CD4-positive, alpha-beta memory T cell (primary cell): ENCODE results near the gene GPER1. TPM values are rescaled to one million over a fixed set of nuclear protein-coding genes. Genes with fewer than 3 reads are reported as not detected.

ENCODE experiments used
- CTCF ChIA-PET: fragments of 350-600 bp; sonication (Branson Sonifier 250); formaldehyde crosslinking; loops from one replicate; lab custom pipeline; 2021; ENCODE audit warnings: inconsistent platforms; ENCODE audit not compliant: partially characterized antibody; lab: Charles Lee
- POLR2A ChIA-PET: fragments of 350-600 bp; sonication (Branson Sonifier 250); formaldehyde crosslinking; loops from one replicate; lab custom pipeline; 2021; ENCODE audit not compliant: partially characterized antibody; lab: Charles Lee
- DNase-seq, 5 donors: peaks; one replicate each; pipeline versions ENCODE4 v3.0.0 to v3.0.0-alpha.2; 2020 to 2022; ENCODE audit warnings: mixed read lengths in 1 of 5
- H3K27ac ChIP-seq: one replicate; pipeline ENCODE4 v1.7.0; 2013; ENCODE audit warnings: low read depth, low read length
- H3K27me3 ChIP-seq: 2 replicates; pipeline ENCODE4 v1.7.0; 2013; ENCODE audit warnings: mild to moderate bottlenecking, low read length, moderate library complexity; ENCODE audit not compliant: insufficient read depth
- H3K36me3 ChIP-seq: 2 replicates; pipeline ENCODE4 v1.7.0; 2013; ENCODE audit warnings: mild to moderate bottlenecking, low read length, moderate library complexity; ENCODE audit not compliant: insufficient read depth
- H3K4me1 ChIP-seq: 2 replicates; pipeline ENCODE4 v1.7.0; 2013; ENCODE audit warnings: mild to moderate bottlenecking, low read length, moderate library complexity; ENCODE audit not compliant: insufficient read depth
- H3K4me3 ChIP-seq, 2 donors: one replicate each; pipeline ENCODE4 v1.7.0; 2013; ENCODE audit warnings: low read length in 2 of 2, mild to moderate bottlenecking in 1 of 2
- H3K9me3 ChIP-seq, 2 donors: one replicate each; pipeline ENCODE4 v1.7.0; 2013; ENCODE audit warnings: low read length in 2 of 2, control low read depth in 1 of 2; ENCODE audit not compliant: control insufficient read depth in 1 of 2
- H3K27ac Mint-ChIP-seq, 7 donors: one replicate each; pipeline ENCODE4 v1.8.0; 2020 to 2021; ENCODE audit warnings: mixed read lengths in 7 of 7, mild to moderate bottlenecking in 6 of 7, inconsistent platforms in 3 of 7, moderate library complexity in 3 of 7
- H3K27me3 Mint-ChIP-seq, 2 donors: one replicate each; pipeline ENCODE4 v1.8.0; 2020 to 2021; ENCODE audit warnings: mixed read lengths in 2 of 2
- H3K36me3 Mint-ChIP-seq, 2 donors: one replicate each; pipeline ENCODE4 v1.8.0; 2020 to 2021; ENCODE audit warnings: mixed read lengths in 2 of 2, inconsistent platforms in 1 of 2, mild to moderate bottlenecking in 1 of 2
- H3K4me1 Mint-ChIP-seq, 4 donors: one replicate each; pipeline ENCODE4 v1.8.0; 2020 to 2021; ENCODE audit warnings: mixed read lengths in 4 of 4, mild to moderate bottlenecking in 1 of 4
- H3K4me3 Mint-ChIP-seq, 8 donors: one replicate each; pipeline ENCODE4 v1.8.0; 2020 to 2021; ENCODE audit warnings: mixed read lengths in 8 of 8, mild to moderate bottlenecking in 7 of 8, moderate library complexity in 6 of 8, inconsistent platforms in 3 of 8
- H3K9me3 Mint-ChIP-seq, 8 donors: one replicate each; pipeline ENCODE4 v1.8.0; 2020 to 2021; ENCODE audit warnings: mixed read lengths in 8 of 8, mild to moderate bottlenecking in 5 of 8, inconsistent platforms in 3 of 8, moderate library complexity in 1 of 8
- intact Hi-C: fragments of 100-400 bp; cut with micrococcal nuclease; formaldehyde crosslinking; loops from one replicate; pipeline ENCODE4 v1.15.1; 2023
- polyA plus RNA-seq, 2 donors: library from polyadenylated mRNA; unstranded; fragments of 300-500 nt; fragmentation: Illumina TruSeq; gene quantifications; one replicate each; pipeline ENCODE4 v1.2.3, GENCODE V29; 2021
- total RNA-seq, 2 experiments: library from RNA; stranded (reverse); gene quantifications; one replicate each; pipeline ENCODE4 v1.2.3, GENCODE V29; 2021

Gene GPER1
- total and polyA plus RNA-seq, 4 experiments from 2014 or later, result not detected

DNA sequence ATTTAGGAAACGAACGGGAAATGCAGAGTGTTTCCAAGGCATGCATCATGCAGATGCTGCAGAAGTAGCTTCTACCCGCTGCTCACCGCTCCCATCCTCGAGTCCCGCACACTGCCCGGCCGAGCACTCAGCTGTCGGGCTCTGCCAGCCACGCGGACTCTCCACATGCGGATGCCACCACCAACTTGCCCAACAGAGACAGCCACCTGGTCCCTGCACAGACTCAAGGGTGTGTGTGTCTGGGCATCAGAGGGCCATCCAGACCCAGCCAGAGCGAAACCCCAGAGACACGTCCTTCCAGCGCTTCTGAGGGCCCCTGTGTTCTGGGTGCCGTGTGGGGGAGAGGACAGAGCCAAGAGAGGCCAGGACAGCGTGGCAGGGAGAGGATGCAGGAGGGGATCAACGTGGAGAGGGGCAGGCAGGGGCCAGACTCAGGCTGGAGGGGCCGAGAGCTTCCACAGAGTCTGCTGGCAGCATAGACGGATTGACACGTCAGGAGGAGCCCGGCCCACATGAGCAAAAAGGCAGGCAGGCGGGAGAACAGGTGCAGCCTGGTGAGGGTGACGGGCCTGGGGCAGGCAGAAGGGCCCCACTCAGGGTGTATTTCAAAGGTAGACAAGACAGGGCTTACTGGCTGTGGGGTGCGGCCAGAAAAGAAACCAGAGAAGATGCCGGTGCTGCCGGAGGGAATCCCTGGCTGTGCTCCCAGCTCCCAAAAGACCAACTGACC, 18.3 kb downstream of the GPER1 start:
- Mint-ChIP-seq H3K9me3 (no peaks in the 10 kb centered on the region), H3K27me3 (no peaks in the 10 kb centered on the region), H3K36me3 (no peaks in the 10 kb centered on the region), H3K27ac (no peak overlapping the region), H3K4me3 (no peak overlapping the region), H3K4me1 (peaks cover 7 to 20% (median 11%) of the 10 kb centered on the region in 4 donors)
- H3K36me3 ChIP-seq, result no peaks in the 10 kb centered on the region
- H3K27me3 ChIP-seq, result no peaks in the 10 kb centered on the region
- DNase-seq, result no peak
- H3K27ac ChIP-seq, result no peak overlapping the region
- peaks cover 13% of the 10 kb centered on the region for H3K4me1 ChIP-seq
- H3K9me3 ChIP-seq, result no peaks in the 10 kb centered on the region
- no peak overlapping the region for H3K4me3 ChIP-seq
- ChIA-PET POLR2A (no interaction called here), CTCF (no interaction called here)
- intact Hi-C loops, result no loop called here

DNA sequence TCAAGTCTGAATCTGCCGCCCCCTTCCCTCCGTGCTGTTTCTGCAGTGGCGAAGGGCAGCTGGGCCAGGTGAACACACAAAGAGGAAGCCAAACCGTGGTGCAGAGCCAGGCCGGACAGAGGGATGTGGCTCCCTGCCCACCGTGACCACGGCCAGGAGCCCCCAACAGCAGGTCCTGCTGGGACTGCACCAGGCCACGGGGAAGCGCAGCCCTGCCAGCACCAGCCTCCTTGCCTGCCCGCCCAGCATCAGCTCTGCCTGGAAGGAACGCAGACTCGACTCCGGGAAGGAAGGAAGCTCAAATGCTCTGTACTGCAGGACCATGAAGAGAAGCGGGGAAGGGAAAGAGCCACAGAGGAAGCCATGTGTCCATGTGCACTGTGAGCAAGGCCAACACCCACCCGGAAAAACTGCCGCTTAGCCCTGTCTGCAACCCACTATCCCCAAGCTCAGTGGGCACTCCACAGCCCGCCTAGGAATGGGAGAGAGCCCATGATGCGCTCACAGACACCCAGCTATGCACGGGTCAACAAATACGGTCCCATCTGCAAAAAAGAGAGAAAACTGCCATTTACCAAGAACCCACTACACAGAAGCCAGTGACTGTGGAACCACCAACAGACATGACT, 19.0 kb downstream of the GPER1 start:
- POLR2A ChIA-PET, result no interaction called here
- Histone ChIP-seq H3K9me3 (no peaks in the 10 kb centered on the region), H3K27me3 (no peaks in the 10 kb centered on the region), H3K4me3 (no peak overlapping the region), H3K36me3 (no peaks in the 10 kb centered on the region), H3K27ac (no peak overlapping the region), H3K4me1 (peaks cover 13% of the 10 kb centered on the region)
- no peak for DNase-seq
- H3K36me3 Mint-ChIP-seq, result no peaks in the 10 kb centered on the region
- H3K9me3 Mint-ChIP-seq, result no peaks in the 10 kb centered on the region
- H3K27me3 Mint-ChIP-seq, result no peaks in the 10 kb centered on the region
- intact Hi-C loops, result no loop called here
- no peak overlapping the region for H3K4me3 Mint-ChIP-seq
- peak overlapping the region in 1 of 7 donors; percentile 22 for H3K27ac Mint-ChIP-seq
- CTCF ChIA-PET, result no interaction called here
- H3K4me1 Mint-ChIP-seq, result peaks cover 7 to 20% (median 11%) of the 10 kb centered on the region in 4 donors

DNA sequence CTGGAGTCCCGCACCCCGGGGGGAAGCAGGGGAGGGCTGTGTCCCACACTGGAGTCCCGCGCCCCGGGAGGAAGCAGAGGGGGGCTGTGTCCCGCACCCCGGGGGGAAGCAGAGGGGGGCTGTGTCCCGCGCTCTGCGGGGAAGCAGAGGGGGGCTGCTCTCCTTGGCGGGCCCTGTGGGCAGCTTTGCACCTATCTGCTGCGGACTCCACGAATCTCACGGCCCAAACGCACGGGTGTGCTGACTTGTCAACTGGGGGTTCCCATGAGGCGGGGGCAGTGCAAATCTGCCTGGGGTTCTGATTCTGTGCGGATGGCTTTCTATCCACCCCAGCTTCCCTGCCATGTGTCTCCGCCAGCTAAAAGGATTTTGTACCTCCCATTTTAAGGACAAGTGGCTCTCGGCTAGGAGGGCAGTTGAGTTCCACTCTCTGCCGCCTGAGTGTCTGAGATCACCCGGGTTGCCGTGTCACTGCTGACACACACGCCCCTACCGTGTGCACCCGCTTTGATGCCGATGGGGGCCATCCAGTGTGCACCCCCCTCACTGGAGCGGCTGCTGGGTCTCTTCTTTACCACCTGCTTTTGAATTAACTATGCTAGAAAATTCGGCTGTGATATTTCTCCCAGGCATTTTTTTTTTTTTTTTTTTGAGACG, 20.5 kb downstream of the GPER1 start:
- intact Hi-C loops, result no loop called here
- Histone ChIP-seq H3K4me1 (peaks cover 5% of the 10 kb centered on the region), H3K4me3 (no peak overlapping the region), H3K27me3 (no peaks in the 10 kb centered on the region), H3K9me3 (no peaks in the 10 kb centered on the region), H3K36me3 (no peaks in the 10 kb centered on the region), H3K27ac (no peak overlapping the region)
- H3K4me3 Mint-ChIP-seq, result no peak overlapping the region
- ChIA-PET POLR2A (no interaction called here), CTCF (no interaction called here)
- no peaks in the 10 kb centered on the region for H3K27me3 Mint-ChIP-seq
- no peak overlapping the region for H3K27ac Mint-ChIP-seq
- H3K4me1 Mint-ChIP-seq, result peaks cover 2 to 11% (median 8%) of the 10 kb centered on the region in 4 donors
- no peaks in the 10 kb centered on the region for H3K9me3 Mint-ChIP-seq
- no peaks in the 10 kb centered on the region for H3K36me3 Mint-ChIP-seq
- no peak for DNase-seq

DNA sequence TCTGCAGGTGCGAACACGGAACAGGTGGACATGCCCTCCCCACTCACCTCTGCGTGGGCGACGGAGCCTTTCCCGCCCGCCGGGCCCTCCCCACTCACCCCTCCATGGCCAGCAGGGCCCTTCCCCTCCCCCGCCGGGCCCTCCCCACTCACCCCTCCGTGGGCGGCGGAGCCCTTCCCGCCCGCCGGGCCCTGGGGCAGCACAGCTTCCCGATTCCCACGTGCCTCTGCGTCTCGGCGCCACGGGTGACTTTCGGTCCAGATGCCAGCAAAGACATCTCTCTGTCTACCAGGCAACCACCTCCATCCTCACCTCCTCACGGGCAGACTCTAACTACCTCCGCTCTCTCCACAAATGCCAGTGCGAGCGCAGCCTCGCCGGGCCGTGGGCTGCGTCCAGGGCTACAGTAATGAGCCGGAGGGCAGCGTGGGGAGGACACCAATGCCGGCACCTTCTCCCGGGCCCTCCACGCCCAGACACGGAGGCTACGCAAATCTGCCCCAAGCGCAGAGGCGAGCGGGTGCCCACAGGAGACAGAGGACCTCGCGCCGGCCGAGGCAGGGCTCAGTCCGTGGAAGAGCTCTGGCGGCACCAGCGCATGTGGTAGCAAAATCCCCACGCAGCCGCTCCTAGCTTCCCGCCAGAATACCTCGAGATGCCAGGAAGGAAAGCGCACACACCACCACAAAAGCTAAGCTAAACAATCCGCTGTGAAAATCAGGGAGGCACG, 21.8 kb downstream of the GPER1 start:
- Mint-ChIP-seq H3K9me3 (no peaks in the 10 kb centered on the region), H3K27ac (no peak overlapping the region), H3K36me3 (no peaks in the 10 kb centered on the region)

DNA sequence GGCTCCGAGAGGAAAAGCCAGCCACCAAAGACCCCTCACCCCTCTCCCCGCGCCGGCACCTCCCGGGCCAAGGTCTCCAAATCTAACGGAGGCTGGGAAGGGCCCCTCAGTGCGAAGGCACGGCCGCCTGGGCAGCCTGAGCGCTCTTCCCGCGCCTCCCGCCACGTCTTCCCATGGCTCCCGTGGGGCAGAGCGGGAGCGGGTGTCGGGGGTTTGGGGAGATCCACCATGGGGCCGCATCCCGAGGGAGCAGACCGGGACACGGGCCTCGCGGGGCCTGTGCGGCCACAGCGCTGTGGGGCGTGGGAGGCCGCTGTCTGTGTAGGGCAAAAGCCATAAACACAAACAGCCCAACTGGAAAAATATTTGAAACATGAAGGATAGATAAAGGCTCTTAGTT, 22.4 kb downstream of the GPER1 start:
- intact Hi-C loops, result no loop called here
- Histone ChIP-seq H3K36me3 (no peaks in the 10 kb centered on the region), H3K4me3 (no peak overlapping the region), H3K27me3 (no peaks in the 10 kb centered on the region), H3K4me1 (no peaks in the 10 kb centered on the region), H3K9me3 (no peaks in the 10 kb centered on the region), H3K27ac (no peak overlapping the region)
- no peak for DNase-seq
- Mint-ChIP-seq H3K9me3 (no peaks in the 10 kb centered on the region), H3K27ac (no peak overlapping the region), H3K27me3 (no peaks in the 10 kb centered on the region), H3K36me3 (no peaks in the 10 kb centered on the region), H3K4me1 (peaks cover 0 to 1% (median 0%) of the 10 kb centered on the region in 4 donors), H3K4me3 (peak overlapping the region in 1 of 8 donors; percentile 45)
- ChIA-PET POLR2A (no interaction called here), CTCF (no interaction called here)

More for the DNA sequence above, 21.8 kb downstream of the GPER1 start:
- no peak overlapping the region for H3K4me3 ChIP-seq
- ChIA-PET POLR2A (no interaction called here), CTCF (no interaction called here)
- H3K36me3 ChIP-seq, result no peaks in the 10 kb centered on the region
- H3K9me3 ChIP-seq, result no peaks in the 10 kb centered on the region
- H3K4me1 ChIP-seq, result no peaks in the 10 kb centered on the region
- Mint-ChIP-seq H3K4me1 (peaks cover under 1 to 6% (median 3%) of the 10 kb centered on the region in 4 donors), H3K4me3 (no peak overlapping the region), H3K27me3 (no peaks in the 10 kb centered on the region)
- no peaks in the 10 kb centered on the region for H3K27me3 ChIP-seq
- no peak overlapping the region for H3K27ac ChIP-seq
- DNase-seq, result no peak
- intact Hi-C loops, result no loop called here

DNA sequence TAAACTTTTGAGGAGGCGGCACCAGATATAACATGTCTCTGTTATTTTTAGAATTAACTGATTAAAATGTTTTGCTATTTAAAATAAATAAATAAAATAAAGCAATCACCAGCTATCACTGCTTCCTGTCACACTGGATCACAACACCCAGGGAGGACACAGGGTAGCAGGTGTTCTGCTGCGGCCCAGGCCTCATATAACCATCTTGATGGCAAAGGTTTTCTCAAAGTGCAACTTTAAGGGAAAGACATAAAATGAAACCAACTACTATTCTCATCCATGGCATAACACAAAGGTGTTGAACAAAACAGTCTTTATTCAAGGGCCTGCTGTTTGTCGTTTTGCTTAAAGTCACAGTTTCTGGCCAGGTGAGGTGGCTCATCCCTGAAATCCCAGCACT, 23.2 kb downstream of the GPER1 start:
- H3K4me1 ChIP-seq, result no peaks in the 10 kb centered on the region
- H3K4me1 Mint-ChIP-seq, result peaks cover 0 to 2% (median 0%) of the 10 kb centered on the region in 4 donors
- no peaks in the 10 kb centered on the region for H3K36me3 ChIP-seq
- no peaks in the 10 kb centered on the region for H3K27me3 ChIP-seq
- no peaks in the 10 kb centered on the region for H3K9me3 Mint-ChIP-seq
- H3K4me3 ChIP-seq, result no peak overlapping the region
- CTCF ChIA-PET, result no interaction called here
- no peaks in the 10 kb centered on the region for H3K36me3 Mint-ChIP-seq
- H3K9me3 ChIP-seq, result no peaks in the 10 kb centered on the region
- POLR2A ChIA-PET, result no interaction called here
- intact Hi-C loops, result no loop called here
- DNase-seq, result no peak
- no peaks in the 10 kb centered on the region for H3K27me3 Mint-ChIP-seq
- H3K4me3 Mint-ChIP-seq, result no peak overlapping the region
- no peak overlapping the region for H3K27ac ChIP-seq
- H3K27ac Mint-ChIP-seq, result no peak overlapping the region

DNA sequence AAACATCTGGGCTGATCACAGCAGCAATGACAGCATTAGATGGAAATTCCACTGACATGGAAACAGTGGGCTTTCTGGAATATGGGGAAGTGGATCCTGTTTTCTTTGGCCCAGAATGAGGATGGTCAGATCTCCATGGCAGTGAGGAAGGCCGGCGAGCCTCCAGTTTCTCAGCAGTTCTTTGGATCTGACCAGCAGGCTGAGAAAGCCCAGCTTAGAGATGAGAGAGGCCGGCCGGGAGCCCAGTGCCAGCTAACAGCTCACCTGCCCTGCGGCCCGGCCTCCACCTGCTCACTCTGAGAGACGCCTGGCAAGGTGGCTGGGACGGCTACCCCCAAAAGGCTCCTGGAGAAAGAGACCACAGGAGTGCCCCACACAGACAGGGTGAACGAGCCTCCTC, 24.2 kb downstream of the GPER1 start:
- H3K36me3 Mint-ChIP-seq, result no peaks in the 10 kb centered on the region
- no peaks in the 10 kb centered on the region for H3K9me3 Mint-ChIP-seq
- H3K4me3 ChIP-seq, result no peak overlapping the region
- intact Hi-C loops, result no loop called here
- no peaks in the 10 kb centered on the region for H3K36me3 ChIP-seq
- H3K4me3 Mint-ChIP-seq, result no peak overlapping the region
- H3K27ac Mint-ChIP-seq, result no peak overlapping the region
- ChIA-PET CTCF (interaction anchor here (1.4 kb wide), 1 partner anchor 26 kb away, joined by 4 read pairs; no protein-coding TSS in a partner anchor), POLR2A (no interaction called here)
- DNase-seq, result no peak
- H3K27me3 Mint-ChIP-seq, result no peaks in the 10 kb centered on the region
- H3K27ac ChIP-seq, result no peak overlapping the region
- peaks cover 0 to 2% (median 0%) of the 10 kb centered on the region in 4 donors for H3K4me1 Mint-ChIP-seq
- H3K27me3 ChIP-seq, result no peaks in the 10 kb centered on the region
- no peaks in the 10 kb centered on the region for H3K9me3 ChIP-seq
- H3K4me1 ChIP-seq, result no peaks in the 10 kb centered on the region
